Cardiac fibroblast (primary cell): ENCODE results near the gene PGA4.
"Not testable (repeated sequence)": the region's sequence is repeated elsewhere in the genome, so short reads cannot be mapped to it uniquely, and the experiment has no call there.

Source experiments
- DNase-seq, 2 donors: peaks; one replicate each; pipeline versions ENCODE4 v3.0.0 to v3.0.0-alpha.2; 2010; ENCODE audit warnings: low read depth in 2 of 2
- H3K4me3 ChIP-seq, 2 donors: replicated peaks in 1 of 2; 1 replicate in 1 of 2; 2 replicates in 1 of 2; pipeline ENCODE4 v1.5.1; 2011; ENCODE audit warnings: low read depth in 2 of 2, low read length in 2 of 2, mild to moderate bottlenecking in 2 of 2, moderate library complexity in 1 of 2

PGA4 gene

DNA sequence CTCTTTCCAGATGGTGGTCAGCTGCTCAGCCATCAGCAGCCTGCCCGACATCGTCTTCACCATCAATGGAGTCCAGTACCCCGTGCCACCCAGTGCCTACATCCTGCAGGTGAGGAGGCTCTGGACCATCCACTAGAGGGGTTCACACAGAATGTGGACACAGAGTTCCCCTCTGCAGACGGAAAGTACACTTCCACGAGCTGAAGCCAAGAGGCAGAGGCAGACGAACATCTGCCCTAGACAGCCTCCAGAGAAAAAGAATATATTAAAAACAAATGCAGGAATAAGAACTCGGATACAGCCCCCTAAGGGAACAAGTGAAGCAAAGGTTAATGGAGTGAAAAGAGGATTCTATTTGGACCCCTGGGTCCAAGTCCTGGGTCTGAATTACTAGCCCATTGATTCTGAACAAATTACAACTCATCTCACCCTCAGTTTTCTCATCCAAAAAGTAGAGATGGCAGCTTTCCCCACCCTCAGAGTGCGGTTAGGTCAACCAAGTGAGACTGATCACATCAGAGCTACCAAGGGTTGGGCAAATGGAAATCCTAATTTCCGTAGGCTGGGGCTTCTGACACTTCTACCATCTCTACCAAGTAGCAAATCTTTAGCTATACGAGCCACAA is 10.7 kb upstream of the PGA4 start:
- not testable (repeated sequence) for DNase-seq, H3K4me3 ChIP-seq

GRCh38 chr11:61212202-61212601 is 9.9 kb upstream of the PGA4 start:
- not testable (repeated sequence) for DNase-seq

GRCh38 chr11:61213711-61214324 is 8.3 kb upstream of the PGA4 start:
- not testable (repeated sequence) for DNase-seq, H3K4me3 ChIP-seq

More at GRCh38 chr11:61212202-61212601, 9.9 kb upstream of the PGA4 start:
- not testable (repeated sequence) for H3K4me3 ChIP-seq

- not testable (repeated sequence) for H3K4me3 ChIP-seq, DNase-seq
Measured at GRCh38 chr11:61218306-61218705, 3.8 kb upstream of the PGA4 start.

DNA sequence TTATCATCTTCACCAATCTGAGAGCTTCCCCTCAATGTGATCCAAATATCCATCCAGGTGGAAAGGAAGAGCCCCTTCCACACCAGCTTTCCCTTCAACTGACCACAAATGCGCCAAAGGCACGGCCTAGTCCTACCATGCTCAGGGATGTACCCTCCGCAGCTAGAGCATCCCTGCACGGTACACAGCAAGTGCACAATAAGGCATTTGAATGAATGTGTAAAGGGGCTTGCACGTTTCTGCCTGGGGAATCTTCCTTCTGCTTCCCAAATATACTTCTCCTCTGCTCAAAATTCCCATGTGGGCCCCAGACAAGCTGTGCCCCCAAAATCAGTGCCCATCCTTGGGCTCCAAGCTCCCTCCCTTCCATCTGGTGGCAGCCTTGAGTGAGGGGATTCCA is 3.1 kb upstream of the PGA4 start:
- DNase-seq, H3K4me3 ChIP-seq: not testable (repeated sequence)

- H3K4me3 ChIP-seq, result not testable (repeated sequence)
Measured at GRCh38 chr11:61222692-61223091, 545 bp downstream of the PGA4 start.

DNA sequence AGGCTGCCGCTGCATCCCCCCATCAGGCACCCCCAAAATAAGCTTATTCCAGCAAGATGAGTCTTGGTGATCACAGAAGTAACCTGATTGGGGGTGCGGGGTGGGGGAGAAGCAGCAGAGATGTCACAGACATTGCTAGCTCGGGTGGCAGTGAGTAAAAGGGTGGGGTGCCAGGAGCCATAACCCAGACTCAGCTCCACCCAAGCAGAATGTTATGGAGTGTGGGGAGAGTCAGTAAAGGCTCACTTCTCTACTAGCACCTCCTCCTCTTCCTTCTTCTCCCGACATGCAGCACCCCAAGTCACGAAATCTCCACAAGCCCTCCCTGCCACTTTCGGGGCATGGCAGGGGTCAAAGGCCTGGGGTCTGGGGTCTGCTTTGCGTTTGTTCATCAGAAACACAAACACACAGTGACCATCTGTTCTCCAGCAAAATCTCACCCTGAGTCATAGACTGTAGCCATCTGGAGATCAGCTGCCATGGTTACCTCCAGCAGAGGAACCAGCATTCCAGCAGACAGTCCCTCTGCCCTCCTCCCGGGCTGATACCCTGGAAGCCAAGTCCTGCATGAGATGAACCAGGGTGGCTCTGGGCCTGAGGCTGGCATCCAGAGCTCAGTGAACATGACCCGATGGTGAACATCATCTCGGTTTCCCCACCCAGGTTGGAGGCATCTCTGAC is 4.5 kb downstream of the PGA4 start:
- H3K4me3 ChIP-seq, DNase-seq: not testable (repeated sequence)

More at GRCh38 chr11:61222692-61223091, 545 bp downstream of the PGA4 start:
- DNase-seq, result not testable (repeated sequence)

DNA sequence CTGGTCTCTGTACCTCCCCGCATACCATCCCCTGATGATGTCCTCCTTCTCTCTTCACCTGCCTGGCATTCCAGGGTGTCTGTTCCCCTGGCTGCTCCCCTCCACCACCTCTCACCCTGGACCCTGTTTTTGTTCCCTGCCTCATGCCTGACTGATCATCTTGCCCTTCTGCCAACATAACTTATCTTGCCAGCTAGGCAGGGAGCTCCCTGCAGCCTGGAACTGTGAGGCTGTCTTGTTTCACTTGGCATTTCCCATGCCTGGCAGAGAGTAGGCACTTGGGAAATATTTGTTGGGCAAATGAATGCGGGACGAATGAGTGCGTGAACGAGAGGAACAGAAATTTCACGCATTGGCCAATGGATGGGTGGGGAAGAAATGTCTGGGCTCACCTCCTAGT is 7.3 kb downstream of the PGA4 start:
- not testable (repeated sequence) for DNase-seq, H3K4me3 ChIP-seq

DNA sequence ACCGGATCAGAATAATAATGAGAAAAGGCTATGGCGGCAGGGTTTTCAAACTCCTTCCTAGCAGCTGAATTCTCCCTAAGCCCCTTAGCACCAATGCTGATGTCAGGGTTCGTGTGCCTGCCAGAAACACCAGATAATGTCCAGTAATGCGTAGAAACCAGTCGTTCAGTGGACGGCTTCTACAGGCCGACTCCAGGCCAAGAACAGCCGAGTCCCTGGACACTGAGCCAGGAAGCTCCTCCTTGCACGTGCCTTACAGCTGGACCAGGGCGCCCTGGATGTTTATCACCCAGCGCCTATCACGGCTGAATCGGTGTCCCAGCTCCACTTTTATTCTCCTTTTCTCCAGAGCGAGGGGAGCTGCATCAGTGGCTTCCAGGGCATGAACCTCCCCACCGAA is 8.9 kb downstream of the PGA4 start:
- not testable (repeated sequence) for DNase-seq, H3K4me3 ChIP-seq

DNA sequence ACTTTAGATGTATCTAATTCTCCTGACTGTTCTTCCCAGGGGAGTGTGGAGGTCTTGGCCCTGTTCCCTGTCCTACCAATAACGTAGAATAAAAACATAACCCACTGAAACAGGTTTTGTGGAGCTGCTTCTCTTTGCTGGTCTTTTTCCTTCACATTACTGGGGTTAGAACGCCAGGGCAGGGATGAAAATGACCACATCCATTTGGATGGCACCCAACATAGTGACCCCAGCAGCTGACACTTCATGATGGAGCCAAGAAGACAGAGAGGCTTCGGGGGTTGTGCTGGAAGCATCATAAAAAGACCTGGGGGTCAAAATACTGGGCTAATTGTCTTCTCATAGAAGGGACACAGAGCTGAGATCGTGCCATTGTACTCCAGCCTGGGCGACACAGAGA is 9.4 kb downstream of the PGA4 start:
- DNase-seq, H3K4me3 ChIP-seq: not testable (repeated sequence)

DNA sequence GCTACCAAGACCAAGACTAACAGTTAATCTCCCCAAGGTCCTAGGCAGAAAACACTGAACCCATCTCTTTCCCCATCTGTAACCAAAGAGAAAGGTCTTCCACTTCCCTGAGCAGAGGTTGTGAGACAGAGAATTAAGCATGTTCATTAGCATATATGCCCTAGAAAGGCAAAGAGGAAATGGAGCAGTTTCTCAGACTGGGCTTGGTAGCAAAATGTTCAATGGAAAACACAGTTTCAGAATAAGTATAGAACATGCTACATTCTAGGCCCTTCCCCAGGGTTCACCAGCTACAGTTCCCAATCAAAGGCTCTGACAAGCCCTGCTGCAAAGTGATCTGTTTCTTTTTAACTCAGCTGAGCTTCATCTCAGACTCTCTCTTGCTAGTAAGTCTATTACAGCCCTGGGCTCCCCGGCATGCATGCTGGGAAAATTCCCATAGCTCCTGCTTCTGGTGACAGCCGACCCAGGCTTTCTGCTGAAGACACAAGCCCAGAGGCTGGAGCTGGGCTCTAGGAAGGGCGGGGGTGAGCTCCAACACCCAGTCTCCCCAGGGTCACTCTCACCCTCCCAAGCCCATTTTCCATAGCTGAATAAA is 10.5 kb downstream of the PGA4 start:
- DNase-seq, H3K4me3 ChIP-seq: not testable (repeated sequence)

GRCh38 chr11:61237130-61237529 is 15.0 kb downstream of the PGA4 start:
- DNase-seq, H3K4me3 ChIP-seq: not testable (repeated sequence)

GRCh38 chr11:61240288-61240687 is 18.1 kb downstream of the PGA4 start:
- not testable (repeated sequence) for H3K4me3 ChIP-seq, DNase-seq

DNA sequence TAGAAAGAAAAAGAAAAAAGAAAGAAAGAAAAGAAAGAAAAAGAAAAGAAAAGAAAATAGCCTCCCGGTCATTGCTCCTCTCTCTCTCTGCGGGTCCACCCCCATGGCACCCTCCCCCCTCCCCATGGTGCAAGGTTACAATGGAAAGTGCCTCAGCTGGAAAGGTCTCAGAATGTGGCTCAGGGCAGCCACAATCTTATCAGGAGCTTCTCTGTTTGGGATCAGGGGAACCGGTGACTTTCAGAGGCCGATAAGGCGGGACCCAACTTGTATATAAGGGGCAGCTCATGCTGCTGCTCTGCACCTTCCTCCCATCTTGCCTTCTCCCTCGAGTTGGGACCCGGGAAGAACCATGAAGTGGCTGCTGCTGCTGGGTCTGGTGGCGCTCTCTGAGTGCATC is 18.7 kb downstream of the PGA4 start, which contains the start of gene PGA5:
PGA5 (plus strand) TSS at position 301 of the 400 bp plus-strand sequence; CDS start at position 353, 52 bp downstream.
- not testable (repeated sequence) for H3K4me3 ChIP-seq, DNase-seq

DNA sequence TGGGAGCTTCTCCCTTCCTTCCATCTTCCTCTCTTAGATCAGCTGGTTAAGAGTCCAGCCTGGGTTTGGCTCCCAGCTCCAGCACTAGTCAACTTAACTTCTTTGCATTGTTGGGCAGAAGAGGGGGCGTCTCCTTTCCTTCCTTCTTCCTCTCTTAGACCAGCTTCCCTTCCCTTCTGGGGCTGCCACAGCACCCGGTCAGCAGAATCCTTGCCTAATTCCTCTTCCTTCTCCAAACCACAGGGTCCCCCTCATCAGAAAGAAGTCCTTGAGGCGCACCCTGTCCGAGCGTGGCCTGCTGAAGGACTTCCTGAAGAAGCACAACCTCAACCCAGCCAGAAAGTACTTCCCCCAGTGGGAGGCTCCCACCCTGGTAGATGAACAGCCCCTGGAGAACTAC is 19.4 kb downstream of the PGA4 start:
- not testable (repeated sequence) for DNase-seq, H3K4me3 ChIP-seq

- not testable (repeated sequence) for DNase-seq, H3K4me3 ChIP-seq
Measured at GRCh38 chr11:61245284-61245964, 23.3 kb downstream of the PGA4 start.

DNA sequence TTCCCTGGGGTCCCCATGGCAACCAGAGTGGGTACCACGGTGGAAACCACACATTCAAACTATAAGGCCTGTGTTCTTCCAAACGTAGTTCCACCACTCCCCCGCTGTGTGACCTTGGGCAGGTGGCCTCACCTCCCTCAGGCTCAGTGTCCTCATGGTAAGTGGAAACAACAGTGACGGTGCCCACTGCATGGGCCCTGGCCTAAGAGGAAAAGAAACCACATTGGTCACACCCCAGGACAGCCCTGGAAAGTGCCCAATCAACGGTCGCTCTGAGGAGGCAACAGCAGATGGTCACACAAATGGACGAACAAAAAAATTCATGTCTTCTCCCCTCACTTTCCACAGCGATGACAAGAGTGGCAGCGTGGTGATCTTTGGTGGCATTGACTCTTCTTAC is 25.9 kb downstream of the PGA4 start:
- H3K4me3 ChIP-seq, DNase-seq: not testable (repeated sequence)

DNA sequence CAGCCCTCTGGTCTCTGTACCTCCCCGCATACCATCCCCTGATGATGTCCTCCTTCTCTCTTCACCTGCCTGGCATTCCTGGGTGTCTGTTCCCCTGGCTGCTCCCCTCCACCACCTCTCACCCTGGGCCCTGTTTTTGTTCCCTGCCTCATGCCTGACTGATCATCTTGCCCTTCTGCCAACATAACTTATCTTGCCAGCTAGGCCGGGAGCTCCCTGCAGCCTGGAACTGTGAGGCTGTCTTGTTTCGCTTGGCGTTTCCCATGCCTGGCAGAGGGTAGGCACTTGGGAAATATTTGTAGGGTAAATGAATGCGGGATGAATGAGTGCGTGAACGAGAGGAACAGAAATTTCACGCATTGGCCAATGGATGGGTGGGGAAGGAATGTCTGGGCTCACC is 27.1 kb downstream of the PGA4 start:
- not testable (repeated sequence) for H3K4me3 ChIP-seq, DNase-seq
